HG03196 (cell line): ENCODE measurements around the gene EPHB1.

Experiments
- ATAC-seq: cut with Tn5 transposase; IDR thresholded peaks from one replicate; pipeline ENCODE4 v1.9.1; 2021; ENCODE audit not compliant: unreplicated experiment

EPHB1 gene

DNA sequence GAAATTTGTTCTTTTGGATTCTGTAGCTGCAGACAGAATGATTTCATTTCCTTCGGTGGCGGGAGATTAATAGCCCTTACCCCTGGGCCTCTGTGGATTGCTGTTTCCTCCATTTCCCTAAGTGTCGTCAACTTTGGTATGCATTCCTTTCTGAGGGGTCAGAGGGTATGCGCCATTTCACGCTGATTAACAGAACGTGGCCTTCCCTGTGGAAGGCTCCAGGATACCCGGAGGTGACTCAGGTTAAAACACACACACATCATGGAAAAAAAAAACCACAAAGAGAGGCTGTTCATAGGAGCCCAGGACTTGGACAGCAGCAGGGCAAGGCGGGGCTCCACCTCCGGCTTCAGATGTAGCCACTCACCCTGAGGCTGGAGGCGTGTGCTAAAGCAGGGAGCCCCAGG, 51.9 kb downstream of the EPHB1 start:
- ATAC-seq: no peak

DNA sequence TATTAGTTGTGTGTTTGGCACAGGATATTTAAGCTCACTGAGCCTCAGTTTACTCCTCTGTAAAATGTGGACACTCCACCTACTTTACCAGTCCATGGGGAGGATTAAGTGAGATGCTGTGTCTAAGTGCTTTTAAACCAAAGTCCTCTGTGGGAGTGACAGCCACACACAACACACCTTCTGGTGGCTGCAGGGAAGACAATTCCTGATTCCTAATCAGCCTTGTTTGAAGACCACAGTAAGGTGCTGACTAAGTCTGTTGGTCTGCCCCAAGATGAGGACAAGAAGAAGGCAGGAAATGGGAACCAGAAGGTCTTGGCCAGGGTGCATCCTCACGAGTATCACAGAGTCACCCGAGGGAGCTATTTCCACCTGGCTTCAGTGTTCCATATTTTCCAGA, 52.3 kb downstream of the EPHB1 start:
- no peak for ATAC-seq

DNA sequence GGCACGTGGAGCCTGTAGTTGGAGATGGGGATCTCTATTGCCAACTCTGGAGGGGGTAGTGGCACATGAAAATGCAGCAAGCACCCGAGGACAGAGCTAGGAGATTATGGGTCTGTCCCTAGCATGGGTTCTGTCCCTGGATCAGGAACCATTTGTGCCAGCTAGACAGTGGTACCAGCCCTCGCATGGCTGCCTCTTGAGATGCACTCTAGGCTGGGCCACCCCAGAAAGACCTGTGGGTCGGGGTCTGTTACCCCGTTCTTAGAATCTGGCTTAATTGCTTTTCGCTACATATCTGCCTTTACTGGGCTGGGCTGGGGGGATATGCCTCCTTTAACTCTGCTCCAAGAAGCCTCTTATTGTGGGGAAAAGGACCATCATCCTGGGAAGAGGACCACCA, 54.5 kb downstream of the EPHB1 start:
- ATAC-seq: no peak

DNA sequence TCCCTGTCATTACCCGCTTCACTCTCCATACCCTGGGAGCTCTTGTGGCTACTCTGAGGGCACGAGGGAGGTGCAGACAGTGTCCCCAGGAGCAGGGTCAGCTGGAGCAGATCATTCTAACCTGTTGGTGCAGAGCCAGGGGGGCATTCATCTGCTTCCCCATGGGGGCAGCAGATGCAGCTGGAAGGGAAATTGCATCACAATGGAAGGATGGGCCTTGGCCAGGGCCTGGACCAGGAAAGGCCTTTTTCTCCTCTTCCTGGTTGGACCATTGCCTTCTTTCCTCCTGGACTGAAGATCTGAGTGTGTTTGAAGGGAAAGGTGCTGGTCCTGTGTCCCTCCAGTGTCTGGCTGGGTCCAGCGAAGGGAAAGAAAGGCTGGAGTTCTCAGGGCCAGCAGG, 55.7 kb downstream of the EPHB1 start:
- no peak for ATAC-seq

DNA sequence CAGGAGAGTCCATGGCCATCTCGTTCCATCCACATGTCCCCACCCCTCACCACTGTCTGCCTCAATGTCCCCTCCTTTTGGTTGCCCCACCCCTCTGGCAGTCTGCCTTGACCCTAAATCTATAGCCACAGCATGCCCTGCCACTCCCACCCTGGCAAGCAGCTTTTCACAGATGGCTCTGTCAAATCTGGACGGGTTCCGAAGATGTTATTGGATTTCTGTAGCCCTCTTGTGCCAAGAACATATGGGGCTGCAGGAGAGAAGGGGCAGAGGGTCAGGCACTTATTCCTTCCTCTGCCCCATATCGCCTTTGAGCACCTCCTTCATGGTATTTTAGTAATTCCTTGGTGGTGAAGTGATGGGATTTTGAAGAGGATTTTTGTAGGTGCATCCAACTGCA, 57.1 kb downstream of the EPHB1 start:
- no peak for ATAC-seq

DNA sequence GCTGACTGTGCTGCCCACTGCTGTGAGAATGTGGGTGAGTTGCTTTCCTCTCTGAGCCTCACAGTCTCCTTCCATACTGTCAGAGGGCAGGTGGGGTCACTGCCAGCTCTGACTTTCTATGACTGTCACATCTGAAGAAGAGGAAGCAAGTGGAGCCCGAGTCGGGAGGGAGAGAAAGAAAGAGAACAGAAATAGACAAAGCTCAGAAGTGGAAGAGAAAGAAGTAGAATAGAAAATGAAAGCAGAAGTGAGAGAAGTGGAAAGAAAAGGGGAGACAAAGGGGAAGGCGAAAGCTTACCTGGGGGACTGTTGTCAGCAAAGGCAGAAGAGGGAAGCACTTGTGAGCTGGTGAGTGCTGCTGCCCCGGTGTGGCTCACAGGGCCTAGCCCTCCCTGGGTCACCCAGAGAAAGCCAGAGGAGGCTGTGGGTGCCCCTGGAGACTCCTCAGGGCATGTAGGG, 57.9 kb downstream of the EPHB1 start:
- ATAC-seq: peak; percentile 92

DNA sequence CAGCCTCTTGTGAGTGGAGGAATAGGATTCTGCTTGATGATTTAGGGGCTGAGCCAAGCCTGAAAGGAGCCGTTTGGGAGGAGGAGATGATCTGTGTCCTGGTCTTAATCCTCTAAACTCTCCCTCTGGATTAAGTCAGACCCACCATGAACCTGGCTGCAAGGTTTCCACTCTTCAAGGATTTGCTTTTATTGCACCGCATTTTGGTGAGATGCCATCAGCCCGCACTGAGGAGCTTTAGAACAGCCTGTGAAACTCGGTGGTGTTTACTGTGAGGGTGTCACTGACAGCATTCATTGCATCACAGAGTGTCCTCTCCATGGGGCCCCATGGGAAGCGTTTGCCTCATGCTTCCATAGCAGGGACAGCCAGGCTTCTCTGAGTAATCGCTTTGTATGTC, 59.2 kb downstream of the EPHB1 start:
- no peak for ATAC-seq

DNA sequence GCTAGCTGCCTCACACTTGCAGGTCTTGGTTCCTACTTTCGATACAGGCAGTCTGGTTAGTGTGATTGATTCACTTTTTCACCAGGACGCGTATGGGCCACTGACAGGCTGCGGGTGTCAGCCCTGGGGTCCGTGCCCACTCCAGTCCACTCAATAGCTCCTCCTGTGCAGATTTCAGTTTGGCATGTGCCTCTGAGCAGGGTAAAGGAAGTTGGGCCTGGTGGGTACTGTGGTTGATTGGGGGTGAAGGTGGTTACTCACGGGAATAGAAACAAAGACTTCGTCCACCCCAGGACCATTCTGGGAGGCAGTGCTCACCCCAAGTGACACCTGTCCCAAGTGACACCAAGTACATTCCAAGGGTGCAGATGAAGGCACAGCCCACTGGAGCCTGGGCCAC, 62.3 kb downstream of the EPHB1 start:
- ATAC-seq: no peak

DNA sequence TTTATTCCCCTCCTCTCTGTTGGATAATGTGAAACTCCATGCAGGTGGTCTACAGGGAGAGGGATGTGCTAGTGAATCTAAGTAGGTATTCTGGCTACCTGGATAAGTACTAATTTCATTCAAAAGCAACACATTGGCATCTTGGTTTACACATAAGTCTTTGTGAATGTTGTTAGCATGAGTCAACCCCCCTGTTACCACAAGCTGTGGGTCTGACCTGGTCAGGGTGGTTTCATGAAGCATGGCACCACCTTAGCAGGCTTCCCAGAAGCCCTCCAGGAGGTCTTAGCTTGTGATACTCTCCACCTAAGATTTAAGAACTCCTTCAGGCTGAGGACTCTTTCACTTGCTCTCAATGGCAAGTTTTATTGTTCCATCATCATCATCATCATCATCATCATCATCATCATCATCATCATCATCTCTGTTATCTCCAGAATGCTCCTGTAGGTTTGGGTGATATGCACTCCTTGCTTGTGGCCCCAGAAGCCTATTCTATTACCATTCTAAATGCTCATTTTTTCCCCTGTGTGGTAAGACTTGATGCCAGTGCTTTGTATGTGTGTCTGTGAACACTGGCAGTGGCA, 62.8 kb downstream of the EPHB1 start:
- no peak for ATAC-seq

DNA sequence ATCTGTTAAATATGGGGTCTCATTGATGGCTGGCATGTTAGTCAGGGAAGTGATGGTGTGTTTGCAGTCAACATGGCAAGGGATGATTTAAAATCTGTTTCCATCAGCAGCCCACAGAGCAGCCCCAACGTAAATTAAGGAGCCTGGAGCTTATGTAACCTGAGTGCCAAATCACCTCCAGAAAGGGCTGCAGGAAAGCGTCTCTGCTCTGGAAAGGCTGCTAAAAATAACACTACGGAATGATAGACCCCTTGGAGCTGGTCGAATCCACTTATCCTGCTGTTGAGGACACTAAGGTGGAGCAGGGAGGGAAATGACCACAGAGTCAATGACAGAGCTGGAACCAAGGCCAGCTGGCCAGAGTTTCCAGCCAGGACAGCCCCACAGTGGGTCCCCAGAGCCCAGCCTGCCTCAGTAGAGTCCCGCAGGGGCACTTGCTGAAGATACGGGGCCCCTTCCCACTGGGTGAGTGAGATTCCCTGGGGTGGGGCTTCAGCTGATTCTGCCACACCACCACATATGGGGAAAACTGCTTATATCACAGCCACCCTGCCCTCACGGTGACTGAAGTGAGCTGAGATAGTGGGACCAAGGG, 63.5 kb downstream of the EPHB1 start:
- no peak for ATAC-seq

DNA sequence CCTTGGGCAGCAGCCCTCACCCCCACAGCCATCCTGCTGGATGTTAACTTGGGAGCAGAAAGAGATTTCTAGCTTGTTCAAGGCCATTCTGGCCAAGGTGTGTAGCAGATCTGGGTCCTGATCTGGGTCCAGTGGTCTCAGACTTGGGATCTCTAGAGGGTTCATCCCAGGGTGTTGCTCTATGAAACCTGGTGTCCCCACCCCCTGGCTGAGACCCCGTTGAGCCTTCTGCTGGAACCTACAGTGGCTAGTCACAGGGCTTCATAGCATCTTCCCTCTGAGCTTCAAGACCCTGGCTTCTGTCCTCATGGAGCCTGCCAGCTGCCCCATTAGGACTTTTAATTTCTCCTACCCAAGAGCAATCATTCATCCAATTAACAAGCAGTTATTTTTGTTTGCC, 64.3 kb downstream of the EPHB1 start:
- no peak for ATAC-seq

DNA sequence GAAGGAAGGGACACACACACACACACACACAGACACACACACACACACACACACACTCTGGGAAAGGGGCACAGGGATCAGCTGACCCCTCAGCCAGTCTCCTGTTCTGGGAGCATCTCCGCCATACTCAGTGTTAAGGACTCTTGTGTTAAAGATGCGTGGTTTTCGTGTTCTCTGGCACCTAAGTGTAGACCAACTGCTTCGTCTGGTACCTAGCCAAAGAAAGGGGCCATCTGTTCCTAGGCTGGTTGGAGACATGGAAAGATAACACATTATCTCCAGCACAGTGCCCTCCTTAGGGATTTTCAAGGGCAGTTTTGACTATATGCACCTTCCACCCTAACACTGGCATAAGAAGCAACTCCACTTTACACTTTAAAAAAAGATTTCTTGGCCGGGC, 65.1 kb downstream of the EPHB1 start:
- ATAC-seq: no peak

DNA sequence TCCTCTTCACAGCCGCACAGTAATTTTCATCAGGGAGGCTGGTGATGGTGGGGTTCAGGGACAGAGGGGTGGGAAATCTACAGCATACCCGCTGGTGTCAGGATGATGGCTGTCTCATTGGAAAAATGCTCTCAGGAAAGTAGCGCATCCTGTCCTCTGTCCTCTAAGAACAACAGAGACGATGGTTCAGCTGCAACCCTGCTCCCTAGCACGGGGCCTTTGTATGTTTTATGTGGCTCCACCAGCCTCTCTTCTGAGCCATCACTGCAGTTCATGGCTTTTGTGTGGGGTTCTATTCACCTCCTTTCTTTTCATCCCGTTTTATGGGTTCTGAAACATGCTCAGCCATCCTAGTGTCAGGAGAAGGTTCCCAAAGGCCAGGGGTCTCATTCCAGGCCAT, 68.9 kb downstream of the EPHB1 start:
- no peak for ATAC-seq

DNA sequence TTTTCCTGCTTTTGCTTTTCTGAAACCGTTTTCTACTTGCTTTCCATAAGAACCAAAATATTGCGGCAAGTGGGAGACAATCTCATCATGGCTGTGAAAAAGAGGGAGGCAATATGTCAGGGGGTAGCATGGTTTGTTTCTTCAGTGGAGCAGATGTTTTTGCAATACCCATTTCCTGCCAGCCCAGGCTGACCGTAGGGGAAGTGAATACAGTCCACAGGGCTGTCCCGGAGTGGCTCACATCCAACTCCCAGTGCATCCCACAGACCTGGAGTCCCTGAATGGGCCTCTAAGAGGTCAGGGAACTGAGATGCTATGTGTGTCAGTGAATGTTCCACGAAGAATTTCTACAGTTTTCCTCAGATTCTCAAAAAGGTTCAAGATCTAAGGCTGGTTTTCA, 69.6 kb downstream of the EPHB1 start:
- ATAC-seq: no peak

DNA sequence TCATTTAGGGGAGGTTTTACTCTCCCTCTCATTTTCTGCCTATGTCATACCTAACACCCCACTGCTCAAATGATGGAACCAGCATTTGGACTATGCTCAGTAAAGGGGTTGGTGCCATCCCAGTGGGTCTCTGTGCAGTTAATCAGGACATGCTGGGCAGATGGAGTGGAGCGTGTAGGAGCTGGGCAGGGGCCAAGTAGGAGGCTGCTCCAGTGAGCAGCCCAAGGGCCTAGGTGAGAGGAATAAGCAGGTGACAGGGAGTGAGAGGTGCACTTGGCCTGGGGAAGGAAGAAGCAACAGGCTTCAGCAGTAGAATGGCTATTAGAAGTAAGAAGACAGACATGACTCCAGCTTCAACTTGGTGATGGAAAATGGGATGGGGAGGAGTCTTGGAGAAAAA, 72.2 kb downstream of the EPHB1 start:
- no peak for ATAC-seq

DNA sequence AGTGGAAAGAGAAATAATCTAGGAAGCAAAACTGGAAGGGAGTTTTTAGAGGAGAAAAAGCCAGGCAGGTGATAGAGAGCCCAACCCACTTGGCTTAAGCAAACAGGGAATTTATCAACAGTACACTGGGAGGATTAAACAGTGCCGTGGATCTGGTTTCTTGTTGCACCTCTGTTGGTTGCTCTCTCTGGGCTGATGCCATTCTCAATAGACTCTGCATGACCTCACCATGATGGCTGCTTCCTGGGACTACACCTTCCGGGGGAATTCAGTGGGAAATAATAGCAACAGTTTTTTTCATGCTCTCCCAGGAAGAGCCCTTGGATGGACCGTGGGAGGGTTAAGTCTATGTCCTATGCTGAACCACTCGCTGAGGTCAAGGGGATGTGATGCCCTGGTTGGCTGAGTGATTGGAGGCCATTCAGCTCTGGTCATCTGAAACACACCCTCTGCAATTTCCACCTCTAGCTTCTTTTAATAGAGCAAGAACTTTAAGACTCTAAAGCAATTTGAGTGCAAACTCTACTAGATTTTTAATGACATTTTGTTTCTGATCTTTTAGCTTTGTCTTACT, 74.2 kb downstream of the EPHB1 start:
- ATAC-seq: no peak

DNA sequence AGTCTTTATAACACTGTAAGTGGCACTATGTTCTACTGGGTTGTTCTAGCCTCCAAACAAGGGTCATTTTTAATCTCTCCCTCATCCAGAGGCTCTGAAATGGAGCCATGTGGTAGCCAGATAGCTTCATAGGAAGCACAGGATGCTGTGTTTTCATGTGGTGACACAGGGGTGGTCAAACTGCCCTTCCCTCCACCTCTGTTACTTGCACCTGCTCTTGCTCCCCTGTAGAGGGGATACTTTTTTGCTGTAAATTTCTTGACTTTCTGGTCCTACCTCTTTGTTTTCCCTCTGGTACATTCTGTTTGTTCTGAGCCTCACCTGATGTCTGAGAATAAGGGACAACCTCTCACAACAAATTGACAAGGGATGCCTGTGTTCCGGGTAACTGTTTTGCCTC, 76.8 kb downstream of the EPHB1 start:
- no peak for ATAC-seq

DNA sequence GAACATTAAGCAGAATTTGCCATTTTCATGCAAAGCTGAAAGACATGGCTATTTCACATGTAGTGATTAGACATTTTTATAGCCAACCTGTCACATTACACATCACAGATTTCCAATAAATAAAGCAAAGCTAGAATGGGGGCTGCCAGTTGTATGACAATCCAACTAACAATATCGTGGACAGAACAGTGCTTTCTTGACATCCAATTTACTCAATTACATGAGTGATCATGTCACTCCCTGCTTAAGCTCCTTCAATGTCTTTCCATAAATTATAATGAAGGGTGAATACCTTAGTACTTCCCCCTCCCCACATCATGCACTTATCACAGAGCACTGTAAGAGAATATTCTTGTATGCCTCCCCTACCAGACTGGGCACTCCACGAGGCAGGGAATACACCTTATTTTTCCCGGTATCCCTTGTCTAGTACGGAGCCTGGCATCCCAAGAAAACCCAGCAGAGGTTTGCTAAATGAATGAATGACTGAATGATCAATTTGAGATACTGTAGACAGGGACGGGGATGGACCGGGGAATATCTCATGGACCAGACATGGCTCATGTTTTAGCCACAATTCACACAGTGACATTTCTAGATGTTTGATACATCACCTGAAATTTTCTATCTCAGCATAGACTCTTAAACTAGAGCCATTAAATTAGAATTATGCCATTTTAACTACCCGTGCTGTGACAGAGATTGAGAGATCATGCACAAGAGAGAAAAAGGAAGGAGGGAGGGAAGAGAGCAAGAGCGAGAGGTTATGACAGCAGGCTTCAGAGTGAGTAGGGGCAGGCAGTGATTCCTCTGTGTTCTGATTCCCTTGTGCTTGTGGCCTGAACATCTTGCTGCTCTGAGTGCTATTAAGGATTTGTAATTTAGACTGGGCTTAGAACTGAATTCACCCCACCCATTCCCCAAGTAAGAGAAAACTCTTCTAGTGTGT, 77.7 kb downstream of the EPHB1 start:
- no peak for ATAC-seq

DNA sequence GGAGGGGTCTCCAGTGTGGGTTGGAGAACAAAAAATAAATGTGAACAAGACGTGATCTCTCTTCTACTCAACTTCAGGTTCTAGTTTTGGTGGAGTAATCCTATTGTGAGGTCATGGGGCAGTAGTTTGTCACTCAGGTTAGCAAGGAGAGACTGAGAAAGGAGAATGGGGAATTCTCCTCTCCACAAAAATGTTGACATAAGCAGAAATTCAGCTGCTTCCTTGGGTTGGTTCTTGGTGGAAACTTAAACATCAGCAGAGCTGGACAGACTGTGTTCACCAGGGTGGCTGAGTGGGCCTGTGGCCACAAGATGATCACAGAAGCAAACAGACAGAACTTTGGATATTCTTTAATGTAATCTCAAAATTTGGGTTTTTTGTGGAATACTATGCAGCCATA, 78.7 kb downstream of the EPHB1 start:
- ATAC-seq: no peak

DNA sequence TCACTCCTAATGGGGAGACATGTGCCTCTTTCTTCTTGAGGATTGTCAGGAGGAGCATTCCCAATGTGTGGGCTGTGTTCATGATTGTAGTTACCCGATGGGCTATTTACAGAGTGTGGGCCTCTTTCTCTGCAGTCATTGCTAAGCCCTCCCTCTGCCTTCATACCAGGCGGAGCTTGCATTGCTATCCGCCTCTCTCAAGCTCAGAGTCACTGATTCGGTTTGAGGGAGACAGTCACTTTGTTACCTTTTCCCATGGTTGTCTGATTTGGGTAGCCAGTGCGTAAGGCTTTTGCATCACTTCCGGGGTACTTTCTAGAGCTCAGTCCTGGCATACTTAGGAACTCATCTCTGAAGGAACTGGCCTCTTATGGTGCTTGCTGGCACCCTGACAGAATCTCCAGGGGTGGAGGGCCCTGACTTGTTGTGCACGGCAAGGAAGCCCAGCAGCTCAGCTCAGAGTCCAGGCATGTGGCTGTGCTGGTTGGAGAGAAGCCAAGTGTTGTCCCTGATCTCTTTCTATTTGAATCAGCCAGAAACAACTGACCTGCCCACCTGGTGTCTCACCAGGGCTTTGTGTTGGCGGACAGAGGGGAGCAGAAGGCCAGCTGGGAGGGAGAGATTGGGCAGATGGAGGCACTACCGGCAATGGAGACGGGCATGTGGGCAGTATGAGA, 79.8 kb downstream of the EPHB1 start:
- no peak for ATAC-seq

DNA sequence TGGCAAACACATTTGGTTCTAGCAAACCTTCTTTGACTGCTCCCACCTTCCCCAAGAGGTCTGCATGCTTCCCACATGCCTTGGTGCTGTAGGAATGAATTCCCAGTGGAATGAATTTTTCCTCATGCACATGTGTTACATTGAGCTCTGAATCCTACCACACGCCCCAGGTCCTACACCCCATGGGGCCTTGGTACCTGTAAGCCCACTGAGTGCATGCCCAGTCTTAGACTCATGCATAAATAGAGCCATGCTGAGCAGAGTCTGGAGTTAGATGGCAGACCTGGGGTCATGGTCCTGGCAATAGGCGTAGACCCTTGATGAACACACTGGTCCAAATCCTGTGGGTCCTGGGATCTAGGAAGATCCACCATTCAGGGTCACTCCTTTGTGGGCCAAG, 81.8 kb downstream of the EPHB1 start:
- no peak for ATAC-seq
